HG02973 (cell line): Measurements from ENCODE around the gene CSAD.
"Not testable (repeated sequence)": the region's sequence is repeated elsewhere in the genome, so short reads cannot be mapped to it uniquely, and the experiment has no call there.

Experiments
- ATAC-seq: cut with Tn5 transposase; IDR thresholded peaks from one replicate; pipeline ENCODE4 v1.9.1; 2021; ENCODE audit warnings: moderate library complexity; ENCODE audit not compliant: unreplicated experiment

CSAD gene

DNA sequence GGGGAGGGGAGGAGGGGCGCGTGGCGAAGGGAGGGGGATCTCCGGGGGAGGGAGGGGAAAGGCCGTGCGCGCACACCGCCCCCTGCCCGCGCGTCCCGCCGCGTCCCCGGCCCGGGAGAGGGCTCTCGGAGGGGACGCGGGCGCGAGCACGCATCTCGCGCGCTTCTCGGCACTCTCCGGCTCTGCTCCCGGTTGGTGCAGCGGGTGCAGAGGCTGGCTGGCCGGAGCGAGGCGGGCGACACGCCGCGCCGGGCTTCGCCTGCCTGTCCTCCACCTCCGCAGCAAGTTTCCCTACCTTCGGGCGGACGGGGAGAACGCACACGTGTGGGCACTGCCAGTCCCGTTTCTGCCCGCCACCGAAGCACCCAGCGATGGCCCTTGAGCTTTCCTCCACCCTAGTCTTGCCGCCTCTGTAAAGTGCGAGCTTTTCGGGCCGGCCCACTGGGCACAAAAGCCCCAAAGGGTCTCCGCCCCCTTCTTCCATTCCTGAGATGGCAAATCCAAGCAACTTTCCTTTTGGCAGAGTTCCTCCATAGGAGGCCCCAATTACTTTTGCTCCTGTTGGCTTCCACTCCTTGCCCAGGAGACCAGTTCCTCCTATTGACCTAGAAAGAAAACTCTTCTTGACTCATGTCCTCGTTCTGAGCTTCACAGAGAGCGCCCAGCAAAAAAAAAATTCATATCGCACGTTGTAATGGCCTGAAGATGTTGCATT is 363 bp upstream of the CSAD start:
- ATAC-seq, result peak; percentile 42

DNA sequence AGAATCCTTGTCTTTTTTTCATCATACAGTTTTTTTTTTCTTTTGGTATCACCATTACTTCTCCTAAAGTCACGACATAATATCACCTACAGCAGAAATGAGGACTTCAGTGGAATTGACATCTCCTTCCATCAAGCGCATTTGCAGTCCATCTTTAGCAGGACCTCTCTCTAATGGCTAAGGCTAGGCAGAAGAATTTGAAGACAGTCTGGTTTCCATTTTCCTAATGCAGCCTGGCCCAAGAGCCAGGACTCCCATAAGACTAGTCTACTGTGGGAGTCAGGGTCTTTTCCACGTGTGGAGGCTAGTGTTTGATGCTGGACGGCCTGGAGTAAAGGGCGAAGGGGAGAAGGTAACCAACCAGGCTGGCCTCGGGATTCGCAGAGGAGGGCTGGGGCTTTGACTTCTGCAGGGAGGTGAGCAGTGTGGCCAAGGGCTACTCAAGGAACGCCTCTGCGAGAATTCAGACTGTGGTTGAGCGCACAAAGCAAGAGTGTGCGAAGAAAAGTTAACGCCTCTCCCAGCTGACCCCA is 972 bp downstream of the CSAD start:
- peak; percentile 6 for ATAC-seq

DNA sequence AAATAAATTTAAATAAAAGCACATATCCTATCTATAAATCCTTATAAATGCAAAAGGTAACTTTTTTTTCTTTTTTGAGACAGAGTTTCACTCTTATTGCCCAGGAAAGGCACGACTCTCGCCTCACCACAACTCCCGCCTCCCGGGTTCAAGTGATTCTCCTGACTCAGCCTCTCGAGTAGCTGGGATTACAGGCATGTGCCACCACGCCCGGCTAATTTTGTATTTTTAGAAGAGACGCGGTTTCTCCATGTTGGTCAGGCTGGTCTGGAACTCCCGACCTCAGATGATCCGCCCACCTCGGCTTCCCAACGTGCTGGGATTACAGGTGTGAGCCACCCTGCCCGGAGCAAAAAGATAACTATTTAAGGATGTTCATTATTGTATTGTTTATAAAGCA is 1.9 kb downstream of the CSAD start:
- ATAC-seq, result not testable (repeated sequence)

DNA sequence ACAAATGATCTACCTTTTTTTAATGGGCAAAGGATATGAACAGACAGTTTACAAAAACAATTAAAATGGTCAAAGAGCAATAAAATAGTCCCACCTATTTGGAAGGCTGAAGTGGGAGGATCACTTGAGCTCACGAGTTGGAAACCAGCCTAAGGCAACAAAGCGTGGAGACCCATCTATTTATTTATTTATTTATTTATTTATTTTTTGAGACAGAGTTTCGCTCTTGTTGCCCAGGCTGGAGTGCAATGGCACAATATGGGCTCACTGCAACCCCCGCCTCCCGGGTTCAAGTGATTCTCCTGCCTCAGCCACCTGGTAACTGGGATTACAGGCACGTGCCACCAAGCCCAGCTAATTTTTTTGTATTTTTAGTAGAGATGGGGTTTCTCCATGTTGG is 3.3 kb downstream of the CSAD start:
- ATAC-seq, result not testable (repeated sequence)

DNA sequence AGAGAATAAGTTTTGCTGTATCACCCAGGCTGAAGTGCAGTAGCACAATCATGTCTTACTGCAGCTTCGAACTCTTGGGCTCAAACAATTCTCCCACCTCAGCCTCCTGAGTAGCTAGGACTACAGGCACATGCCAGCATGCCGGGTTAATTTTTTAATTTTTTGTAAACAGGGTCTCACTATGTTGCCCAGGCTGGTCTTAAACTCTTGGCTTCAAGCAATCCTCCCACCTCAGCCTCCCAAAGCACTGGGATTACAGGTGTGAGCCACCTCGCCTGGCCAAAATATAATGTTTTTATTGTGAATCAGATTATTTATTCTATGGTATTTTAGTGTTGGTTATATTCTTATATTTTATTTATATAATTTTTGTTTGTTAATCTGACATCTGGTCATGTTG is 4.0 kb downstream of the CSAD start:
- ATAC-seq, result no peak

DNA sequence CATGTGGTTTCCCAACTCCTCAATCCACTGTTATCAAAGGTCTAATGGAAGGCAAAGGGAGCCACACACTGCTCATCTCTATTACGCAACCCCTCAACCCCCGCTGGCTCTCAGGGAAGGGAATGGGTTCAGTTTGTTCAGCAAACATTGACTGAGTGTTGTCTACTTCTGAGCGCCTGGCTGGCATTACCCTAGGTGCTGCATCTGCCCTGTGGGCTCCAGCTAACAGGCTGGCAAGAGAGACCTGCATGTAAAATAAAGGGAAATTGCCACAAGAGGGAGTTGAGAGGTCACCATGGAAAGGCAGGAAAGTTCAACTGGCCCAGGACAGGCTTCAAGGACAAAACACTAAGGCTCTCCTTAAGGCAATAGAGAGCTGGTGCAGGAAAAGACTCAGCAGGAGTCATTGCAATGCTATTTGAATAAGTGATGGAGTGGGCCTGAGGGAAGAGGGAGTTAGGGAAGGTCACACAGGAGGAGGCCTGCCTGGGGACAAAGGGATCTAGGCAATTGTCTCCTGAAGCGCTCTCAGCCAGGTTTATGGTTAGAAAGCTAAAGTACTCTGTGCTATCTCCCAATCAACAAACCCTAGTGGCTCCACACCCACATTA is 5.7 kb downstream of the CSAD start:
- ATAC-seq, result no peak

DNA sequence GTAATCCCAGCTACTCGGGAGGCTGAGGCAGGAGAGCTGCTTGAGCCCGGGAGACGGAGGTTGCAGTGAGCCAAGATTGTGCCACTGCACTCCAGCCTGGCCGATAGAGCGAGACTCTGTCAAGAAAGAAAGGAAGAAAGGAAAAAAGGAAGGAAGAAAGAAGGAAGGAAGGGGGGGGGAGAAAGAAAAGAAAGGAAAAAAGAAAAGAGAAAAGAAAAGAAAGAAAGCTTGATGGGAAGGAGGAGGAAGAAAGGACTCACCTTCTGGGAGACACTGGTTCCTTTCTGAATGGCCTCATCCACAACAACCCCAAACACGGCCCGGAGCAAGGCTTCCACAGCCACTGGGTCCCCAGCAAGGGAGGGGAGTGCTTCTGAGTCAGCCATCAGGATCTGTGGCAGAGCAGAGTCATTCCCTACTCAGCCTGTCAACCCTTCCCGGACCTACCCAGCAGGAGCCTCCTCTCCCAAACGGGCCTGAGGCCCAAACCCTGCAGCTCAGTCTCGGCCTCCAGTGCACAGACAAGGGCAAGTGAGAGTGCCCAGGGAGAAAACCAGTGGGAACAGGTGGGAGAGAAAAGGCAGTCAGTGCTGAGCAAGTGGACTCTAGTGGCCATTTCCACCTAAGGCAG is 7.5 kb downstream of the CSAD start:
- ATAC-seq, result no peak

- no peak for ATAC-seq
These were observed 8.4 kb downstream of the CSAD start for GRCh38 chr12:53172352-53172751.

DNA sequence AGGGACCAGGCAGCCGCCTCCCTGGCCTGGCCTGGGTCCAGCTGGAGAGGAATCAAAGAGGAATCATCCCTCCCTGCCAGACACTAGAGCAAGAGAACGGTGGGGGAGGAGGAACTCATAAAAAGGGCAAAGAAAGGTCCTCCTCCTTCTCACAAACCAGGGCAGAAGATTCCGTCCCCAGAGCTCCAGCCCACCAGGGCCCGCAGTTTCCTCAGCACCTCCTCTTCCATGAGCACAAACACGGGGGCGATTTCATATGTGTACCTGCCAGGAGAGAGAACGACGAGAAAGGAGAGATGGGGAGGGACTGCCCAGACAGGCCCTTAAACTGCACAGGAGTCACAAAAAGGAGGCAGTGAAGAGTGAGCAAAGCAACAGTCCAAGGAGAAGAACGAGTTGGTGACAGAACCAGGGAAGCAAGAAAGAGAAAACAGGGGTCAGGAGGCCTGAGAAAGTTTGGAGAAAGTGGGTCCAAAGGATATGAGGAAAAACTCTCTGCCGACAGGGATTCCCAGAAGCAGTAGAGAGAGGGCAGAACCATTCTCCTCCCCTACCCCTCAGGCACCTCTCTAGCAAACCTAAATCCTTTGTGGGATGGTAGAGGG is 8.9 kb downstream of the CSAD start:
- ATAC-seq, result no peak

DNA sequence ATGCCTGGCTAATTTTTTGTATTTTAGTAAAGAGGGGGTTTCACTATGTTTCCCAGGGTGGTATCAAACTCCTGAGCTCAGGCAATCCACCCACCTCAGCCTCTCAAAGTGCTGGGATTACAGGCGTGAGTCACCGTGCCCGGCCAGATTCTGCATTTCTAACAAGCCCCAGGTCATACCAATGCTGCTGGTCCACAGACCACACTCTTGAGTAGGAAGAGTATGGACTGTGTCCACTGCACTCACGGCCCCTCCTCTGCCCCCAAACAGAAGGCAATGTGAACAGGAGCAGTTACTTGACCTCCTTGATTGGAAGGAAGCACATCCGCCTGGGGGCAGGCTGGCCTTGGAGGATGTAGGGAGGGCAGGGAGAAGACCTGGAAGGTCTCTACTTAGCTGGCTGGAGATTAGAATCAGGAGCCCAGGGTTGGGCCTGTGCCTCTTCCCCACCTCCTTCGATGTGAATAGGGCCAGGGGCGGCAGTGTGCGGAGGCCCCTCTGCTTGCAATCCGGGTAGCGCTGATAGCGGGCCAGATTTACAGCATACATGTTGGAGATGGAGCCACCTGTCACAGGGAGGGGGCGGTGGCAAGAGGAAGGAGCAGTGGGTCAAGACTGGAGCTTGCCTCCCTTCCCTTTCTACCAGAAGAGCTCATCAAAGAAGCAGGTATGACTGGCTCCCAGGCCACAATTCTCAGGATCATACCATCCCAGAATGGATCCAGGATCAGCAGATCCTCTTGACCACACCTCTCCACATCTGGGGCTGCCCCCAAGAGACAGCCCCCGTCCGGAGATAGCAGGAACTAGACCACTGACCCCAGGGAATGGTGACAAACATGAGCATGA is 9.6 kb downstream of the CSAD start:
- no peak for ATAC-seq

DNA sequence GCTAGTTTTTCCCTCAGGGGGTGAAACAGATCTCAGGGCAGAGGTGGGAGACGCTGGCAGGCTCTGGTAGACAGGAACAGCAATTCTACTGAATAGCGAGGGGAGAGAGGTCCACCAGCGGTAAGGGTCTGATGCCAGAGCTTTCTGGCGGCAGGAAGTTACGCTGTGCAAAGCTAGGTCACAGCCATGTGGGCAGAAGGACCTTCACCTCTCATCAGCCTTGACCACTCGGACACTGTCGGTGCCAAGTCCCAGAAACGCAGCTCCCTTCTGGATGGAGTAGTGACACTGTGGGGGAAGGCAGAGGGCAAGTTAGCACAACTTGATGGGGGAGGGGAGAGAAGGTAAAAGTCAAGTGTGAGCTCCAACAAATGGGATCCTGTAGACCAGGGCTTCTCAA is 10.5 kb downstream of the CSAD start:
- no peak for ATAC-seq

DNA sequence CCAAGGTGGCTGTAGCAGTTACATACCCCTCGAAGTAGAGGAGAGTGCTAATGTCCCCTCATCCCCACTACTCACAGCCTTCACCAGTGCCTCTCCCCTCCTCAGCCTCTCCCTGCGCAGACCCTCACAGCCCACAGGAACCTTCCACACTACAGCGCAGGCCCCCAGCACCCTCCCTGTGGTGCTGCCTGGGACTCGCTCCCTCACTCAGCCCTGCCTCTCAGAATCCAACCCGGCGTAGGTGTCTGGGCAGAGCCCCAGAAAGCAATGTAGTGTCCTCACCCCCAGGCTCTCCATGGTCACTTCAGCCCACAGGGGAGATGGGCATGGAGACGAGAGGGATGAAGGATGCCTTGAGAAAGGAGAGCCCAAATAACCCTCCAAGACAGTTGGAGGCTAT is 11.1 kb downstream of the CSAD start:
- no peak for ATAC-seq

DNA sequence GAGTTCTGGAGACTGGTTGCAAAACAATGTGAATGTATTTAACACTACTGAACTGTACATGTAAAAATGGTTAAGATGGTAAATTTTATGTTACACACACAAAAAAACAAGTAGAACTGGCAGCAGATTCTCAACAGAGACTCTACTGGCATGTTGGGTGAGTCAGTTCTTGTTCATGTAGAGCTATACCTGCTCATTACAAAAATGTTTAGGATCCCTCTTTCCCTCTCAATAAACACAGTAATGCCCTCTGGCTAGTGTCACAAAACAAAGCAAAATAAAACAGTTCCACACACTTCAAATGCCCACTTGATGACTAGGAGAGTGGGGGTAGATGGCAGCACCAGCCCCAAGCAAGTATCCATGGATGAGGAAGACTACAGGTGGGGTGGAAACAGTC is 13.9 kb downstream of the CSAD start:
- ATAC-seq, result no peak

- not testable (repeated sequence) for ATAC-seq
These were observed 17.7 kb downstream of the CSAD start for GRCh38 chr12:53163008-53163407.

DNA sequence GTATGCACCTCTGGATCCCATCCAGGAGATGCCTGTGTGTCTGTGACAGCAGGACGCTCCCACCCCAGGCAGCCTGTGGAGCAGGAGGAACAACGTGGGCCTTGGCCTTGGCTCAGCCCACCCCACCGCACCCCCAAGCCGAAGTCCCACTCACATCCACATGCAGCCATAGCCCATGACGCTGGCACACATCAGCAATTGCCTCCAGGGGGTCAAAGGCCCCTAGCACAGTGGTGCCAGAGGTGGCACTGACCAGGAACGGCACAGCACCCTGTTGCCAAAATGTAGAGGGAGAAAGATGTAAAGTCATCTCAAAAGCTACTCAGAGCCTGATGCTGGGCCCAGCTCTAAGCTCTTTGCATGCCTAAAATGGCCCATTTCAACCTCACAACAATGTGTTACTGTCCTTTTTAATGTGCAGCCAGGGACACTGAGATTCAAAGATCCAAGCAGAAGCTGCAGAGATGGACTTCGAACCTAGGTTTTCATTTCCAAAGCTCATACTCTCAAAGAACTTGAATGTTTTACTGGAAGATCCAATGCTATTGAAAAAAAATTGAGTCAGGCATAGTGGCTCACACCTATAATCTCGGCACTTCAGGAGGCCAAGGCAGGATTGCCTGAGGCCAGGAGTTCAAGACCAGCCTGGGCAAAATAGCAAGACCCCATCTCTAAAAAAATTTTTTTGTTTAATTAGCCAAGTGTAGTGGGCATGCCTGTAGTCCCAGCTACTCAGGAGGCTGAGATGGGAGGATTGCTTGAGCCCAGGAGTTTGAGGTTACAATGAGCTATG is 19.4 kb downstream of the CSAD start:
- no peak for ATAC-seq

- ATAC-seq, result no peak
These were observed 20.1 kb downstream of the CSAD start for GRCh38 chr12:53160673-53161072.

- no peak for ATAC-seq
These were observed 20.7 kb downstream of the CSAD start for GRCh38 chr12:53160000-53160399.

DNA sequence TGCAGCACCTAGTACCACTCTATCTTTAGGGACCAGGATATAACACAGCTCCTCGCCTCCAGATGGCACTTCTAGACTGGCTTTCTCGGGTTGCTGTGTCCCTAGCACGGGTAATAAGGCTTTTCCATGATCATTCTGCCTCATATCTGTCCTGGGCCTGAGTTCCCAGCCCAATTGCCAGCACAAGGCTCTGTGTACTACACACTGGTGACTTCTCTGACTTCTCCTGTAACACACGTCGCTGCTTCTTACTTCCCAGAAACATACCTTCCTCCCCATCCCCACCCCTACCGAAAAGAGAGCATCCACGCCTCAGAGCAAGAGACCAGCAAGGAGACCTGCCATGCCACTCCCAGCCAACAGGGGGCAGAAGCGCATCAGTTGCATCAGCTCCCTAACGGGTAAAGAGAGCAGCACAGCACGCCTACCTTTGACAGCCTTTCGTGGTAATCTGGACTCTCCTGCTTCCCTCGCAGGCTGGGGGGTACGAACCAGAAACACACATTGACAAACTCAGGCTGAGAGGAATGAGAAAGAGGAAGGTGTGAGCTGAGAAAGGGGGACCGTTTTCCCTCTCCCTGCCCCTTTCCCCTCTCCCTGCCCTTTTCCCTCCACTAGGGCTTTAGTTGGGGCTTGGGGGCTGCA is 21.4 kb downstream of the CSAD start:
- peak; percentile 60 for ATAC-seq

DNA sequence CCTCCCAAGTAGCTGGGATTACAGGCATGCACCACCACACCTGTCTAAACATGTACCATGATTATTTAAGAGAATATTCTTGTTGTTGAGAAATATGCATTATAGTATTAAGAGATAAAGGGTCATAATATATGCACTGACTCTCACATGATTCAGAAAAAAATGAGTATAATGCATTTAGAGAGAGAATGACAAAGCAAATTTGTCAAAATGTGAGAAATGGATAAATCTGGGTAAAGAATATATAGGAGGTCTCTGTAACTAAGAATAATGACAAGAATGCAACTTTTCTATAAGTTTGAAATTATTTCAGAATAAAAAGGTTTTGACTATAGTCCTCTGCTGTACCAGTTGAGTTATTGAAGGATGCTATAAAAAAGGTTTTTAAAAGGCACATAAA is 28.3 kb downstream of the CSAD start:
- no peak for ATAC-seq

DNA sequence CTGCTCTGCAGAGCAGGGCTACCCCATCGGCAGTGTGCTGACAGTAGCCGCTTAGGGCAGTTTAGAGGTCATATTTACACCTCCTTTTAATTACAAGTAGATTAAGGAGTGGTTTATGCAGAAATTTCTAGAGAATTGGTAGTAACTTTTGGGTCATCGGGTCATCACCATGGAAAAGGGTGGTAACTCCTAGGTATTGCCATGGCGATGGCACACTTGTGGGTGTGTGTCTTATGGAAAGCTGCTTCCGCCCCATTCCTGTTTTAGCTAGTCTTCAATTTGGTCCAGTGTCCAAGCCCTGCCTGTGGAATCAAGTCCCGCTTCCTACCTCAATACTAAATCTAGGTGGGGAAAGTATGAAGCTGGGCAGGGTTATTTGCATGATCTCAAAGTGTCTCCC is 29.7 kb downstream of the CSAD start:
- ATAC-seq, result no peak
